GM18870 (cell line): ENCODE data around the gene GPR78.

Experiments used
- ATAC-seq: cut with Tn5 transposase; IDR thresholded peaks from one replicate; pipeline ENCODE4 v1.9.1; 2021; ENCODE audit warnings: moderate library complexity; ENCODE audit not compliant: unreplicated experiment

The GPR78 gene

DNA sequence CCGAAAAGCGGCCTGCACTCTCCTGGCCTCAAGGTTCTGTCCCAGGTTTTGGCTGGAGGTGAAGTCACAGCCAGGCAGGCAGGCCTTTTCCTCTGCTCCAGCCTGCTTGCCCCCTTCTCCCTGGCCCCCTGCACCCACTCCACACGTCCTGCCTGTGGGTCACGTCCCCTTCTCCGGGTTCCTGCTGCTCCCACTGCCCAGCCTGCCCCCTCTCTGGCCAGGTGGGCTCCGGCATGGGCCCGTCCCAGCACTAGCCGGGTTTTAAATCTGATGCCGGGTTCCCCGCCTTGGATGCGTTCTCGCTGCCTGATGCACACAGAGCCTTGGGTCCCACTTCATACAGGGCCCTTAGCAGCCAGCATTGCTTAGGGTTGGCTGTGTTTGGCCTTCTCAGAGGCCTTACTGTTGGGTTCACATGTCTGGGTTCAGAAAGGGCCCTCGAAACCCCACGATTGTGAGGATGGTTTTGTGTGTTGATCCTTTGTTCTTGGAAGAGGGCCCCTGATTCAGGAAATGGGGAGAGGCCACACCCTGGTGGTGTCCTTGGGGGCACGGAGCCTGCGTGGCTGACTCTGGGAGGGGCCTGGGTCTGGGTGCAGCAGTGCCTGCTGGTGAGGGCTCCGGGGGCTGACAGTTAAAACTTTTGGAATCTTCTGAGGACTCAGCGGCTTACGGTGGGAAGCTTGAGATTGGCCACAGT lies 18.3 kb downstream of the GPR78 start:
- no peak for ATAC-seq

GRCh38 chr4:8599091-8599460 lies 18.9 kb downstream of the GPR78 start:
- no peak for ATAC-seq

- ATAC-seq, result no peak
Observed at GRCh38 chr4:8599657-8600056, 19.5 kb downstream of the GPR78 start.

- ATAC-seq, result no peak
Observed at GRCh38 chr4:8600266-8600665, 20.1 kb downstream of the GPR78 start.

GRCh38 chr4:8600686-8601085 lies 20.5 kb downstream of the GPR78 start:
- ATAC-seq, result no peak

DNA sequence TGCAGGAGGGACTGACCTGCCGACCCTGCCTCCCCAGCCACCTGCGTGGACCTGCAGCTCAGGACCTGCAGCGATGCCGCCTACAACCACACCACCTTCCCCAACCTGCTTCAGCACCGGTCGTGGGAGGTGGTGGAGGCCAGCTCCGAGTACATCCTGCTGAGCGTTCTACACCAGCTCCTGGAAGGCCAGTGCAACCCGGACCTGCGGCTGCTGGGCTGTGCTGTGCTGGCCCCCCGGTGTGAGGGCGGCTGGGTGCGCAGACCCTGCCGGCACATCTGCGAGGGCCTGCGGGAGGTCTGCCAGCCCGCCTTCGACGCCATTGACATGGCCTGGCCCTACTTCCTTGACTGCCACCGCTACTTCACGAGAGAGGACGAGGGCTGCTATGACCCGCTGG lies 20.9 kb downstream of the GPR78 start:
- no peak for ATAC-seq

DNA sequence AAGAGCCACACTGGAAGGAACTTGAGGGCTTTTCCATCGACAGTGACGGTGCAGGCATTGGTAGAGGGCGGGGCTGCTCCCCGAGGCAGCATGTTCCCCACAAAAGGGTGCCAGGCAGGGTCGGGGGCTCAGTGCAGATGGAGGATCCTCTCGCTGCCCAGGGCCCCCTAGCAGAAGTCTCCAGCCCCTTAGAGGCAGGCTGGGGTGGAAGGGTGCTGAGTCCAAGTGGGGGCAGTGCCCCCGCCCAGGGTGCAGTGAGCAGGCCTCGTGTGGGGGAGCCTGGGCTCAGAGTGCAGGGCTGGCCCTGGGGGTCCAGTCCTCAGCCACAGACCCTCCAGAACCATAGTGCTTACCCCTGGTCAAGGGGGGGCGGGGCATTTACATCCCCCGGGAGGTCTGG lies 21.4 kb downstream of the GPR78 start:
- ATAC-seq, result no peak

GRCh38 chr4:8602686-8603430 lies 22.7 kb downstream of the GPR78 start:
- no peak for ATAC-seq

DNA sequence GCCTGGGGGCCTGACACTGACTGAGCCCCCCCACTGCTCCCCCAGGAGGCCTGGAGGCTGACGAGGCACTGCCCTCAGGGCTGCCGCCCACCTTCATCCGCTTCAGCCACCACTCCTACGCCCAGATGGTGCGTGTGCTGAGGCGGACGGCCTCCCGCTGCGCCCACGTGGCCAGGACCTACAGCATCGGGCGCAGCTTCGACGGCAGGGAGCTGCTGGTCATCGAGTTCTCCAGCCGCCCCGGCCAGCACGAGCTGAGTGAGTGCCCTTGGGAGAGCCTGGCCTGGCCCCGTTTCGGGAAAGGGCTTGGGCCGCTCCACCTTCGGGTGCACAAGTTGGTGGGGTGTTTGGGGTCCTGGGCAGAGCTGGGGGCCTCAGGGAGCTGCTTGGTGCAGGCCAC lies 23.7 kb downstream of the GPR78 start:
- no peak for ATAC-seq

DNA sequence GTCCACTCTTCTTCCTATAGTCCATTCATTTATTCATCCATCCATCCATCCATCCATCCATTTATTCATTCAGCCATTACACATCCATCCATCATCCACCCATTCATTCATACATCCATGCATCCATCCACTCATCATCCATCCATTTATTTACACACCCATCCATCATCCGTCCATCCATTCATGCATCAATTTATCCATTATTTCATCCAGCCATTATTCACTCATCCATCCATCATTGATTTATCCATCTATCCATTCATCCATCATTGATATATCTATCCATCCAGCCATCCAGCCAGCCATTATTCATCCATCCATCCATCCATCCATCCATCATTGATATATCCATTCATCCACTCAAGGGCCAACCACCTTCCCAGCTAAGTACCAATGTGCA lies 25.1 kb downstream of the GPR78 start:
- no peak for ATAC-seq

- no peak for ATAC-seq
Observed at GRCh38 chr4:8606476-8606875, 26.3 kb downstream of the GPR78 start.

GRCh38 chr4:8606966-8607365 lies 26.8 kb downstream of the GPR78 start:
- no peak for ATAC-seq

DNA sequence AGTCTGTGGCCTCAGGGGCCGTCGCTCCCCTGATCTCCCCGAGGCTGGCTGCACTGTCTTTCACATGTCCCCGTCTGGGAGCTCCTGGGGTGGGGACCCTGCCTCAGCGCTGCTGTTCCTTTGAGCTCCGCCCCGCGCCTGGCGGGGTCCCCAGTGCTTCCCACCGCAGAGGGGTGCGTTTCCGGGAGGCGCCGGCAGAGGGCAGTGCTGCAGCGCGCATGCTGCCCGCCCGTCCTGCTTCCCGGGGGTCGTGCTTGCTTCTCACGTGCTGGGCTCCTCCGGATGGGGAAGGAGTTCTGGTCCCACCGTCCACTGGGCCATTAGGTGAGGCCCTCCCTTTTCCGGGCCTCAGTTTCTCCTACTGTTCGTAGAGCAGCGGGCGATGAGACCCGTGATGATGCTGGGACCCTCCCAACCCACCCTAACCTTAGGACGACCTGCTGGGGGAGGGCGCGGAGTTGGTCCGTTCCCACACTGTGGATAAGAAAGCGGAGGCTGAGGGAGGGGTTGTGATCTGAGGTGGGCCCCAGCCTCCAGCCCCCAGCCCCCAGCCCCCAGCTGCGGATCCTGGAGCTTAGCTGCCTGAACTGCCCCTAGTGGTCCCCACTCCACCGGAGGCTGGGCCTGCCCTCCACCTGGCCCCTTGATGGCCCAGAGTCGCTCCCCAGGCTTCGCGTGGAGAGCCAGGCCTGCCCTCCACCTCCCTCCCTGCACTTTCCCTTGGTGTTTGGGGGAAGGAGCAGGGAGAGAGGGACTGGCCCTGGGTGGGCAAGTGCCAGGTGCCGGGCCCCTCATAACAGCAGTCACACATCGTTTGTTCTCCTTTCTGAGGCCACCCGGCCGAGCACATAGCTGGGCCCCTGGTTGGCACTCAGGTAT lies 27.6 kb downstream of the GPR78 start:
- ATAC-seq, result no peak

GRCh38 chr4:8608714-8609391 lies 28.7 kb downstream of the GPR78 start:
- no peak for ATAC-seq

- ATAC-seq, result no peak
Observed at GRCh38 chr4:8609406-8609805, 29.2 kb downstream of the GPR78 start.

GRCh38 chr4:8609824-8610350 lies 29.7 kb downstream of the GPR78 start:
- ATAC-seq, result no peak

GRCh38 chr4:8610858-8611616 lies 30.8 kb downstream of the GPR78 start:
- no peak for ATAC-seq

DNA sequence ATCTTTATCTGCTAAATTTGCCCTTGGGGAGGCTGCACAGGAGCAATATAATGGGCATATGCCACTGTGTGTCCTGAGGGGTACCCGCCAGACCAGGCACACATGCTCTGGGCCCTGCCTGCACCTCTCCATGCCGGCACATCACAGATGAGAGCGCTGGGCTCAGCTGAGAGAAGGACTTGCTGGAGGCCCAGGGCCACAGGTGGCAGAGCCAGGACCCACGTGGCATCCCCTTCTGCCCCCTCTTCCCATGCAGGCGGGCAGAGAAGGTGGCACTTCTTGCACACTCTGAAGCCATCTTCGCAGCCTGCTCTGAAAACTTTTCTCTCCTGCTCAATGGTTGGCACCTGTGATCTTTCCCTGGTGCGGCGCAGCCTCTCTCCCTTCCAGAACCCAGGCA lies 32.5 kb downstream of the GPR78 start:
- ATAC-seq, result no peak

GRCh38 chr4:8613421-8614364 lies 33.5 kb downstream of the GPR78 start:
- no peak for ATAC-seq
